Measurements from ENCODE around the gene CPNE6. TPM values are rescaled to one million over a fixed set of nuclear protein-coding genes. Genes with fewer than 3 reads are reported as not detected.

The CPNE6 gene
- total and polyA plus RNA-seq, 2 of the 13 experiments (the other 11 are each of a cell fraction or from before 2014, with no cell fraction given), result not detected

- no peak for TF ChIP-seq ZBTB33 (CRISPR knock-in tag; IDR thresholded peaks at IDR 0.05)
- TF ChIP-seq TARDBP (CRISPR knock-in tag; IDR thresholded peaks at IDR 0.05), result no peak
- no peak for TF ChIP-seq CENPBD1 (CRISPR knock-in tag; IDR thresholded peaks at IDR 0.05; ENCODE audit: borderline replicate concordance, low read depth)
- no peak for TF ChIP-seq RCOR2 (CRISPR knock-in tag; IDR thresholded peaks at IDR 0.05)
- no peak for TF ChIP-seq ZBTB21 (CRISPR knock-in tag; IDR thresholded peaks at IDR 0.05)
- TF ChIP-seq ZSCAN12 (CRISPR knock-in tag; IDR thresholded peaks at IDR 0.05), result no peak; the same call in 1 of the 2 replicates
- no peak for TF ChIP-seq NFRKB (IDR thresholded peaks at IDR 0.05)
- no peak for TF ChIP-seq ZNF678 (CRISPR knock-in tag; IDR thresholded peaks at IDR 0.05)
- peak; percentile 77 for TF ChIP-seq MAX (IDR thresholded peaks at IDR 0.05)
- TF ChIP-seq JUN (CRISPR knock-in tag; IDR thresholded peaks at IDR 0.05), result no peak
- peak; percentile 72 for TF ChIP-seq SPEN (CRISPR knock-in tag; IDR thresholded peaks at IDR 0.05; ENCODE audit: low read depth)
- TF ChIP-seq RBM22 (optimal IDR thresholded peaks at IDR 0.05; ENCODE audit: low read length), result no peak
- peak; percentile 66 for TF ChIP-seq ETV6 (CRISPR knock-in tag; conservative IDR thresholded peaks at IDR 0.05)
- TF ChIP-seq PAWR (CRISPR knock-in tag; IDR thresholded peaks at IDR 0.05; ENCODE audit: borderline replicate concordance), result no peak
- TF ChIP-seq CAMTA2 (CRISPR knock-in tag; IDR thresholded peaks at IDR 0.05; ENCODE audit: borderline replicate concordance), result no peak; the same call in 1 of the 2 replicates
- TF ChIP-seq RXRA (CRISPR knock-in tag; IDR thresholded peaks at IDR 0.05), result peak; percentile 68
- no peak for TF ChIP-seq HMG20A (CRISPR knock-in tag; IDR thresholded peaks at IDR 0.05; ENCODE audit: borderline replicate concordance)
- no peak for TF ChIP-seq PHF5A (CRISPR knock-in tag; IDR thresholded peaks at IDR 0.05; ENCODE audit: low read depth, unreplicated experiment)
- TF ChIP-seq ZNF788 (CRISPR knock-in tag; IDR thresholded peaks at IDR 0.05; ENCODE audit: borderline replicate concordance), result no peak
- TF ChIP-seq RFXANK (CRISPR knock-in tag; IDR thresholded peaks at IDR 0.05), result no peak
- TF ChIP-seq BRF2 (CRISPR knock-in tag; IDR thresholded peaks at IDR 0.05), result no peak
- no peak for TF ChIP-seq ZNF335 (CRISPR knock-in tag; IDR thresholded peaks at IDR 0.05)
- TF ChIP-seq HES4 (CRISPR knock-in tag; IDR thresholded peaks at IDR 0.05; ENCODE audit: borderline replicate concordance), result peak; percentile 68; the same call in 1 of the 2 replicates
- TF ChIP-seq GATA4 (IDR thresholded peaks at IDR 0.05; ENCODE audit: borderline replicate concordance, low read depth), result no peak
- no peak for TF ChIP-seq GPBP1L1 (CRISPR knock-in tag; IDR thresholded peaks at IDR 0.05)
- no peak for TF ChIP-seq FIP1L1 (IDR thresholded peaks at IDR 0.05; ENCODE audit: borderline replicate concordance, insufficient read depth, low read depth, low read length)
- peak; percentile 40; the same call in 1 of the 2 replicates for TF ChIP-seq RELA (CRISPR knock-in tag; IDR thresholded peaks at IDR 0.05)
Measured at GRCh38 chr14:24080888-24081738, 9.8 kb downstream of the CPNE6 start (continued).

Measured in HepG2 (cell line).